Endothelial cell of umbilical vein (primary cell): ENCODE results near the gene MAP4K2.

Experiments
- CTCF ChIP-seq, 2 donors: IDR thresholded peaks; 1 replicate in 1 of 2; 2 replicates in 1 of 2; pipeline ENCODE4 v1.5.1; 2011; ENCODE audit warnings: low read length in 2 of 2, mild to moderate bottlenecking in 2 of 2, moderate library complexity in 2 of 2, control low read depth in 1 of 2, inconsistent platforms in 1 of 2, low read depth in 1 of 2; ENCODE audit not compliant: insufficient read depth in 1 of 2; ENCODE audit errors: extremely low read depth in 1 of 2
- GATA2 ChIP-seq: IDR thresholded peaks from 2 replicates; pipeline ENCODE4 v1.7.0; 2011; ENCODE audit warnings: low read depth, mild to moderate bottlenecking, moderate library complexity, mixed read lengths, low read length; ENCODE audit not compliant: insufficient read length, insufficient read depth
- JUN ChIP-seq: IDR thresholded peaks from 2 replicates; pipeline ENCODE4 v1.6.1; 2011; ENCODE audit warnings: borderline replicate concordance, low read depth; ENCODE audit not compliant: insufficient read length, insufficient read depth
- MAX ChIP-seq: IDR thresholded peaks from 2 replicates; pipeline ENCODE4 v1.6.1; 2011; ENCODE audit not compliant: insufficient read depth, insufficient read length
- POLR2A ChIP-seq: IDR thresholded peaks from 2 replicates; pipeline ENCODE4 v1.6.1; 2012; ENCODE audit warnings: low read depth, mild to moderate bottlenecking, control low read depth, low read length
- POLR2AphosphoS5 ChIP-seq: IDR thresholded peaks from 2 replicates; pipeline ENCODE4 v1.6.1; 2012; ENCODE audit warnings: low read depth, mild to moderate bottlenecking, control low read depth, low read length, moderate library complexity; ENCODE audit not compliant: insufficient read depth

GRCh38 chr11:64769283-64769682 lies 33.7 kb downstream of the MAP4K2 start:
- TF ChIP-seq CTCF (IDR thresholded peaks at IDR 0.05; ENCODE audit: extremely low read depth in 1 of 2, insufficient read depth in 1 of 2, low read depth in 1 of 2, low read length in 2 of 2), result no peak
- no peak for TF ChIP-seq JUN
- no peak for TF ChIP-seq POLR2AphosphoS5
- TF ChIP-seq POLR2A, result no peak
- TF ChIP-seq MAX, result no peak
- no peak for TF ChIP-seq GATA2
